DND-41 (cell line): ENCODE measurements around the gene PTDSS2.

Experiments
- EZH2 ChIP-seq: IDR thresholded peaks from 3 replicates; pipeline ENCODE4 v1.6.1; 2012; ENCODE audit warnings: borderline replicate concordance, low read depth, mild to moderate bottlenecking, moderate library complexity, low read length, inconsistent platforms; ENCODE audit not compliant: severe bottlenecking
- TF ChIP-seq, protein P1 (sequence below): IDR thresholded peaks from 2 replicates; pipeline ENCODE4 v1.5.1; 2012; ENCODE audit warnings: borderline replicate concordance, low read length, moderate library complexity, mild to moderate bottlenecking; ENCODE audit not compliant: poor library complexity, severe bottlenecking; ENCODE audit errors: extremely low read depth

DNA sequence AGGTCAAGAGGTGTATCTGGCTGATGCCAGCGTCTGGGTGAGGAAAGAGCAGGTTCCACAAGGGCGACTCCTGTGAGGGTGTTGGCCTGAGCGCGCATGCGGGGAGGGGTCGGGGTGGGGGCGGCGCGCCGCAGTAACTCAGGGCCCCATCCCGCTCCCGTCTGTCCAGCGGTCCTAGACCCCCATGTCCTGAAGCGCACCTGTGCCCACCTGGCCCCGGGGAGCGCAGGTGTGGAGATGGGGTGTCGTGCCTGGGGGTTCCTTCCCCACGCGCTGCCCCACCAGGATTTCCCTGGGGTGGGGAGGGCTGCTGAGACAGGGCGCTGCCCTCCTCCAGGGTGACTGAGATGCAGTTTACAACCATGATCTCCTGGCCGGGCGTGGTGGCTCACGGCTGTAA is 36.1 kb downstream of the PTDSS2 start:
- TF ChIP-seq, protein P1, sequence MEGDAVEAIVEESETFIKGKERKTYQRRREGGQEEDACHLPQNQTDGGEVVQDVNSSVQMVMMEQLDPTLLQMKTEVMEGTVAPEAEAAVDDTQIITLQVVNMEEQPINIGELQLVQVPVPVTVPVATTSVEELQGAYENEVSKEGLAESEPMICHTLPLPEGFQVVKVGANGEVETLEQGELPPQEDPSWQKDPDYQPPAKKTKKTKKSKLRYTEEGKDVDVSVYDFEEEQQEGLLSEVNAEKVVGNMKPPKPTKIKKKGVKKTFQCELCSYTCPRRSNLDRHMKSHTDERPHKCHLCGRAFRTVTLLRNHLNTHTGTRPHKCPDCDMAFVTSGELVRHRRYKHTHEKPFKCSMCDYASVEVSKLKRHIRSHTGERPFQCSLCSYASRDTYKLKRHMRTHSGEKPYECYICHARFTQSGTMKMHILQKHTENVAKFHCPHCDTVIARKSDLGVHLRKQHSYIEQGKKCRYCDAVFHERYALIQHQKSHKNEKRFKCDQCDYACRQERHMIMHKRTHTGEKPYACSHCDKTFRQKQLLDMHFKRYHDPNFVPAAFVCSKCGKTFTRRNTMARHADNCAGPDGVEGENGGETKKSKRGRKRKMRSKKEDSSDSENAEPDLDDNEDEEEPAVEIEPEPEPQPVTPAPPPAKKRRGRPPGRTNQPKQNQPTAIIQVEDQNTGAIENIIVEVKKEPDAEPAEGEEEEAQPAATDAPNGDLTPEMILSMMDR: no peak
- TF ChIP-seq EZH2: no peak
